Fibroblast of peridontal ligament (primary cell): Measurements from ENCODE around the gene AP4E1.
A peak's percentile ranks its signal among the peaks of the same experiment; 100 is the strongest.
"Not testable (repeated sequence)": the region's sequence is repeated elsewhere in the genome, so short reads cannot be mapped to it uniquely, and the experiment has no call there.

Source experiments
- DNase-seq: peaks from one replicate; pipeline ENCODE4 v3.0.0-alpha.2; 2010; ENCODE audit errors: extremely low read depth

Gene AP4E1

GRCh38 chr15:51023499-51023898 lies 115.0 kb downstream of the AP4E1 start:
- no peak for DNase-seq

GRCh38 chr15:51024735-51025453 lies 116.4 kb downstream of the AP4E1 start:
- DNase-seq: no peak

GRCh38 chr15:51025454-51025846 lies 117.0 kb downstream of the AP4E1 start:
- DNase-seq: no peak

GRCh38 chr15:51030649-51031316 lies 122.3 kb downstream of the AP4E1 start:
- DNase-seq: peak; percentile 80

- DNase-seq: not testable (repeated sequence)
Observed at GRCh38 chr15:51037474-51037873, 129.0 kb downstream of the AP4E1 start.

GRCh38 chr15:51038162-51038973 lies 129.9 kb downstream of the AP4E1 start:
- DNase-seq: no peak

GRCh38 chr15:51038974-51039319 lies 130.5 kb downstream of the AP4E1 start:
- DNase-seq: no peak

GRCh38 chr15:51044037-51044727 lies 135.7 kb downstream of the AP4E1 start:
- no peak for DNase-seq

GRCh38 chr15:51046016-51046415 lies 137.5 kb downstream of the AP4E1 start:
- DNase-seq: no peak

- DNase-seq: peak; percentile 75
Observed at GRCh38 chr15:51046799-51047449, 138.4 kb downstream of the AP4E1 start.

GRCh38 chr15:51048308-51048707 lies 139.8 kb downstream of the AP4E1 start:
- DNase-seq: no peak

- DNase-seq: no peak
Observed at GRCh38 chr15:51049081-51049480, 140.6 kb downstream of the AP4E1 start.

- peak; percentile 67 for DNase-seq
Observed at GRCh38 chr15:51051776-51052175, 143.3 kb downstream of the AP4E1 start.

GRCh38 chr15:51053571-51053970 lies 145.1 kb downstream of the AP4E1 start:
- DNase-seq: peak; percentile 60

- no peak for DNase-seq
Observed at GRCh38 chr15:51054535-51054934, 146.1 kb downstream of the AP4E1 start.
